GM18909 (cell line): ENCODE data around the gene ZFYVE28.

Experiments used
- ATAC-seq: cut with Tn5 transposase; IDR thresholded peaks from one replicate; pipeline ENCODE4 v1.9.1; 2021; ENCODE audit warnings: mild to moderate bottlenecking; ENCODE audit not compliant: unreplicated experiment, poor library complexity

Gene ZFYVE28

GRCh38 chr4:2313366-2313765 lies 105.1 kb downstream of the ZFYVE28 start:
- no peak for ATAC-seq

GRCh38 chr4:2306773-2307410 lies 111.6 kb downstream of the ZFYVE28 start:
- no peak for ATAC-seq

- no peak for ATAC-seq
Measured at GRCh38 chr4:2305766-2306501, 112.5 kb downstream of the ZFYVE28 start.

- ATAC-seq = no peak
Measured at GRCh38 chr4:2304877-2305561, 113.4 kb downstream of the ZFYVE28 start.

- no peak for ATAC-seq
Measured at GRCh38 chr4:2304321-2304876, 114.0 kb downstream of the ZFYVE28 start.

GRCh38 chr4:2303686-2304320 lies 114.6 kb downstream of the ZFYVE28 start:
- no peak for ATAC-seq

GRCh38 chr4:2303121-2303685 lies 115.2 kb downstream of the ZFYVE28 start:
- no peak for ATAC-seq

- ATAC-seq = no peak
Measured at GRCh38 chr4:2302387-2303119, 115.9 kb downstream of the ZFYVE28 start.

- ATAC-seq = no peak
Measured at GRCh38 chr4:2301806-2302205, 116.6 kb downstream of the ZFYVE28 start.

GRCh38 chr4:2301225-2301642 lies 117.2 kb downstream of the ZFYVE28 start:
- no peak for ATAC-seq

GRCh38 chr4:2300431-2301224 lies 117.8 kb downstream of the ZFYVE28 start:
- ATAC-seq = no peak

- no peak for ATAC-seq
Measured at GRCh38 chr4:2299794-2300193, 118.7 kb downstream of the ZFYVE28 start.

GRCh38 chr4:2298532-2298991 lies 119.9 kb downstream of the ZFYVE28 start:
- ATAC-seq = no peak

- ATAC-seq = no peak
Measured at GRCh38 chr4:2297606-2298531, 120.6 kb downstream of the ZFYVE28 start.

GRCh38 chr4:2296631-2297601 lies 121.5 kb downstream of the ZFYVE28 start:
- no peak for ATAC-seq

- no peak for ATAC-seq
Measured at GRCh38 chr4:2295900-2296442, 122.5 kb downstream of the ZFYVE28 start.
